Activated CD4-positive, alpha-beta T cell treated with anti-CD3 and anti-CD28 coated beads, Interleukin-2, amount 50 U/mL, for 16 hours (primary cell): ENCODE data around the gene MAP3K20.
"Not testable (repeated sequence)": the region's sequence is repeated elsewhere in the genome, so short reads cannot be mapped to it uniquely, and the experiment has no call there.

ENCODE experiments used
- DNase-seq: peaks from one replicate; pipeline ENCODE4 v3.0.0-alpha.2; 2020

MAP3K20 gene

DNA sequence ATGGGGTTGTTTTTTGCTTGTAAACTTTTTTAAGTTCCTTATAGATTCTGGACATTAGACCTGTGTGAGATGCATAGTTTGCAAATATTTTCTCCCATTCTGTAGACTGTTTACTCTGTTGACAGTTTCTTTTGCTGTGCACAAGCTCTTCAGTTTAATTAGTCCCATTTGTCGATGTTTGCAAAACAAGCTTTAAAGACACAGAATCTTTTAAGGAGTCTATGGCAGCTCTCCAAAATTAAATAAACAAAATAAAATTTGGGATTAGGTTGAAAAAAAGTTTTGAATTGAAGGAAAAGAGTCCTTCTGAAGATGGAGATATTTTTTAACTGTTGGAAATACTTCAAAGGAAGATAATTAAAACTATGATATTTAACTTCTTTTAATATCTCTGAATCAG is 88.8 kb downstream of the MAP3K20 start:
- DNase-seq, result no peak

DNA sequence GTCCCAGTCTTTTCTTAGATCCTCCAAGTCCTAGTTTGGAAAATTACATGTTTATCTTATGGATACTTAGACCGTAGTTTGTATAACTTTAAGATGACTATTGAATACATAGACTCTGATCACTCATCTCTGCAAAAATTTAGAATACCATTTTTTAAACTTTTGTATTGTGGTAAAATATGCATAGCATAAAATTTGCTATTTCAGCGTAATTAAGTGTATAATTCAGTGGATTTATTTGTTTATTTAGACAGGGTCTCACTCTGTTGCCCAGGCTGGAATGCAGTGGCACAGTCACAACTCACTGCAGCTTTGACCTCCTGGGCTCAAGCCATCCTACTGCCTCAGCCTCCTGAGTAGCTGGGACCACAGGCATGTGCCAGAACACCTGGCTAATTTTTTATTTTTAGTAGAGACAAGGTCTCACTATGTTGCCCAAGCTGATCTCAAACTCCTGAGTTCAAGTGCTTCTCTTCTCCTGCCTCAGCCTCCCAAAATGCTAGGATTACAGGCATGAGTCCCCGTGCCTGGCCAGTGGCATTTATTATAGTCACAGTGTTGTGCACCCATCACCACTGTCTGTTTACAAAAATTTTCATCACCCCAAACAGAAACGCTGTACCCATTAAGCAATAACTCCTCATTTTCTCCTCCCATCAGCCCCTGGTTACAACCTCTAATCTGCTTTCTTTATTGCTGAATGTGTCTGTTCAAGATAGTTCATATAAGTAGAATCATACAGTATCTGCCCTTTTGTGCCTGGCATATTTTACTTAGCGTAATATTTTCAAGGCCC is 90.0 kb downstream of the MAP3K20 start:
- DNase-seq, result no peak

DNA sequence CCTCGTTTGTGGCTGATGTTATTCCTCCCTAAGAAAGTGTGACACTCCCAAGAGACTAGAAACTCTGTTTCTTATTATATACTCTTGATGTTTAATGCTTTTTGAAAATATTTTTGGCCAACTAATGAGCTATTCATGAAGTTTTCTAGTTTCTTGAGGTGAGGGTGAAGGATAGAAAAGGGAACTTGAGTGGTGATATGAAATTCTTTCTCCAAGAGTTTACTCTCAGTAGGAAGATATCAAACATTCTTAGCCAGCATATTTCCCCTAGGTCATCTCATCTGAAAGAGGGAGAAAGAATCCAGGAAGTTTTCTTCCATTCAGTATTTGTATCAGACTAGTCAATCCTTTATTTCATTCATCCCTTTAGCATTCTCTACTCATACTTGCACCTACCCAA is 95.7 kb downstream of the MAP3K20 start:
- no peak for DNase-seq

DNA sequence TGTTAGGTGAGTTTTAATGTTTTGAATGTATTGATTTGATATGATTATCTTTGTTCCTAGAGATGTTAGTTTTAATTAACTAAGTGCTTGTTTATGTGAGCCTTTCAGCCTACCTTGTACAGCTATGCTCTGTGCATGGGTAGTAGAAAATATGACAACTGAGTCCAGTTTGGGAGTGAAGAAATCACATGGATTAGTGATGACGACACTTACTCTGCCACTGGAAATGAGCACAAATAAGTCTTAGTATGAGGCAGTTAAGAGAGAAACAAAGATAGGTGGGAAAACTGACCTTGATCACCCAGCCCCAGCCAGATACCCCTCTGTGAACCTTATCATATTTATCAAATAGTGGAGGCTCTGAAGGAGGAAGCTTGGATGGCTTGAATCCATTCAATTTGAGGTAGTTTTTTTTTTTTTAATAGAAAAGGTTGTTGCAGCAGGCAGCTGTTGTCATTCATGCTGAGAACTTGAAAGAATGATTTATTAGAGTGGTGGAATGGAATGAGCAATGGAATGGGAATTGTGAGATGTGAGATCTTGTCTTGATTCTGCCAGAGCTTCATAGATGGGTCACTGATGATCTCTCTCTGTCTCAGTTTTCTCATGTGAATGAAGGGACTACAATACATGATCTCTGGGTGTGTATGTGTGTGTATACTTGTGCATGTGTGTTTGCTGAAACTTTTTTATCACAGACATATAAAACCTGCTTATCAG is 96.4 kb downstream of the MAP3K20 start:
- no peak for DNase-seq

DNA sequence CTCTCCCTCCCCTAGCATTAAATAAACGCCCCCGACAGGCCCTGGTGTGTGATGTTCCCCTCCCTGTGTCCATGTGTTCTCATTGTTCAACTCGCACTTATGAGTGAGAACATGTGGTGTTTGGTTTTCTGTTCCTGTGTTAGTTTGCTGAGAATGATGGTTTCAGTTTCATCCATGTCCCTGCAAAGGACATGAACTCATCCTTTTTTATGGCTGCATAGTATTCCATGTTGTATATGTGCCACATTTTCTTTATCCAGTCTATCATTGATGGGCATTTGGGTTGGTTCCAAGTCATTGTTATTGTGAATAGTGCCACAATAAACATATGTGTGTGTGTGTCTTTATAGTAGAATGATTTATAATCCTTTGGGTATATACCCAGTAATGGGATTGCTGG is 98.7 kb downstream of the MAP3K20 start:
- DNase-seq, result not testable (repeated sequence)

DNA sequence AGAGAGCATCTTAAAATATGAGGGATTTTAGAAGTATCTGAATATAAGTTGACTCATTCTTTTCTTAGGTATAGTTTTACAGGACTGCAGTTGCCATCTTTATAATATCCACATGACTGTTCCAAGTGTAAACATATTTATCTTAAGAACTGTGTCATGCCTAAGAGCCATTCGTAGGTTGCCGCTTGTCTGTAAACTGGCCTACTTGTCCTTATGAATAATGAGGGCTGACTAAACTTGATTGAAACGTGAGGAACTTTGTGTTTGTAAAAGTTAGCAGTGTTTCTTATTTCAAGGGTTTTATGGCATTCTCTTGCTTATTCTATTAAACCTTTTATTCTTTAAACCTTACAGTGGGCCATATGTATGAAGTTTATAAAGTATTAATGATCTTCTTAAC is 99.6 kb downstream of the MAP3K20 start:
- no peak for DNase-seq

DNA sequence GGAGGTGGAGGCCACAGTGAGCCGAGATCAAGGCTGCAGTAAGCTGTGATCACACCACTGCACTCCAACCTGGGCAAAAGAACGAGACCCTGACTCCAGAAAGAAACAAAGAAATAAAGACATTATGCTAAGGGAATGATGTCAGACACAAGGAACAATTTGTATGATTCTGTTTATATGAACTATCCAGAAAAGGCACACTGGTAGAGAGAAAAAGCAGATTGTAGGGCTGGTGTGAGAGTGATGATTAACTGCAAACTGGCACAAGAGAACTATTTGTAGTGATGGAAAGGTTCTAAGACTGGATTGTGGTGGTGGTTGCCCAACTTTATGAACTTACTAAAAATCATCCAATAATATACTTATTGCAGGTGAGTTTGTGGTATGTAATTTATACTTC is 106.3 kb downstream of the MAP3K20 start:
- DNase-seq, result no peak

DNA sequence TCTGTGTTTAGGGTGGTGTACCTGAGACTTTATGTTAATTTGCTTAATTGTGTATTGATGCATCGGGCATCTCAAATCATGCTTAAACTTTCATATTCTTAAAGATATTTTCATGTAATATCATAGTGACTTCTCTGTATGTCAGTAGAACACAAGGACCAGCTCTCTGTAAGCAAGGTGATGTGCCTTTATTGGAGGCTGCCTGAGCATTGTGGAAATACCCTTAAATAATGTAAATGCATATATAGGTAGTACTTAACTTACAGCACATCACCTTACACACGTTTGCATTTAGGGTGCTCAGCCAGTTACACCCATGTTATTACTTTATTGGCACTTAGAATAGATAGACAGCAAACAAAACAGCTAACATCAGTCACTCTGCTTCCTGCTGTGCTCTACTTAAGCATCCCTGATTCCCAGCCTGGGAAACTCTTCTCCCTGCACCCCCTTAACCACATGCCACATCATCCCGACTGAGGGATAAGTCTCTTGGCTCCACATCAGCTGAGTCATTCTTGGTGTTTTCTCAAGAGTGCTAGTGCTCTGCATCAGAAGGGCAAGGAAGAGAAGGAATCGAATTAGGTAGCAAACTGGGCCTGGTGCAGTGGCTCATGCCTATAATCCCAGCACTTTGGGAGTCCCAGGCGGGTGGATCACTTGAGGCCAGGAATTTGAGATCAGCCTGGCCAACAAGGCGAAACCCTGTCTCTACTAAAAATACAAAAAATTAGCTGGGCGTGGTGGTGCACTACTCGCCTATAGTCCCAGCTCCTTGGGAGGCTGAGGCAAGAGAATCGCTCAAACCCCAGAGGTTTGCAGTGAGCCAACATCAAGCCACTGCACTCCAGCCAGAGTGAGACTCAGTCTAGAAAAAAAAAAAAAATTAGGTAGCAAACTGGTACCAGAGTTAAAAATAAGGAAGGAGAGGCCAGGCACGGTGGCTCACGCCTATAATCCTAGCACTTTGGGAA is 108.7 kb downstream of the MAP3K20 start:
- DNase-seq, result no peak

DNA sequence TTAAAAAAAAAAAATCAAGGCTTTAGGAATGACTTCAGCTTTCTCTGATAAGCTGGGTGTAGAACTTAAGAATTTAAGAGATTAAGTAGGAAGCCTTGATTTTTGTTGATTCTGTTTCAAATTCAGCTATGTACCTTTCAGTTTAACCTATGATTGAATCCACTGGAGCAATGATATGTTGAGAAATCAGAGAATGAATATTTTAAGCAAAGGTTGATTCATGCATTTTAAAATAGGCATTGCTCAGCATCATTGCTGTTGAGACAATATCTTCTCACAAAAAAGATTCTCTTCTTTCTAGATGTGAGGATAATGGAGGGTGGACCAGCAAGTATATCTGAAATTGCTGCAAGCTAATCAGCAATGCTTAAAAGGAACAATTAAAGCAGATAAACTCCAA is 109.8 kb downstream of the MAP3K20 start:
- no peak for DNase-seq

DNA sequence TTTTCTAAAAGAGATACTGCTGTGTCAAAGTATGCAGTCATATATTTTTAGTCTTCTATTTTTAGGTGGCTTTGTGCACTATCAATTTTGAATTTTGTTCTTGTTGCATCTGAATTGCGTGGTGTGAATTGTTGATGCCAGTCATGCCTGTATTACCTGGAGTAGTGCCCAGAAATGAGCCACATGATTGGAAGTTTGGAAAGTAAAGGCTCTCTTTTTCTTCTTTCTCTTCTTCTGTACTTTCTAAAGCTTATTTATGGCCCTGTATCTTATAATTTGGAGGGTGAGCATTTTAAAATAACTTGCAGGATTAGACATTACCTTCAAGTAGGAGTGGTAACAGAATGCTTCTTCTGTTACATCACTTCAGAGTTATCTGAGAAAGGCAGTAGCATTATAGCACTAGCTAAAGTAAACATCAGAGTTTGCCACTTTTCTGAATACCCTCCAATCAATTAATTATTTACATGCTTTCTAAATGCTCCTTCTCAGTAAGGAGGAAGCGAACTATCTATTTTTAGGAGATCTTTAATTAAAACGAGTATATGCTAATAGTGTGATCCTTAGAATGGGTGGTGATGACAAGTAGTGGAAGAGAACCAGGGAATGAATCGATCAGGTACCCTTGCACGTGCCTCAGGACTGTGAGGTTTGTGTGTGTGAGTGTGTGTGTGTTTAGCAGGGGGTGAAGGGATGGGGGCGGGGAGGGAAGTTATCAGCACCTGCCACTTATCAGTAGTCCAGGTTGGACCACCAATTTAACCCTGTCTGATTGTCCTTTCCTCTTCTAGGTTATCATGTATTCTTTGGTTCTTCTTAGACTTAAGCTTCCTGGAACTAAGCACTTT is 112.5 kb downstream of the MAP3K20 start:
- no peak for DNase-seq

DNA sequence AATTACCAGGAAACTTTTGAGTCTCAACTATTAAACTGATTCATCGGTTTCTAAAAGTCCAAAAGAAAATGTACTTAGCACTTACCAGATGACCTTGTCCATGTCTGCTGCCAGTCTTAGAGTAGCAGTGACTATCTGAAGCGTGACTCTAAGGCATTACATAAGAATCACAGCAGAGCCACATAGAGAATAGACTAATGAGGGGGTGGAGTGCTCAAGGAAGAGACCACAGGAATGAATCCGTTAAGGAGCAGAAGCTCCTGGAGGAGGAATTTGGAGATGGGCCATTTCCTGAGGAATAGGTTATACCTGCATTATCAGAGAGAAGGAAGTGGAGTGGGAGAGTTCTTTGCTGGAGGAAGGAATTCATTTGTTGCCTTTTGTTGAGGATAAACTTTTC is 116.0 kb downstream of the MAP3K20 start:
- DNase-seq, result no peak

DNA sequence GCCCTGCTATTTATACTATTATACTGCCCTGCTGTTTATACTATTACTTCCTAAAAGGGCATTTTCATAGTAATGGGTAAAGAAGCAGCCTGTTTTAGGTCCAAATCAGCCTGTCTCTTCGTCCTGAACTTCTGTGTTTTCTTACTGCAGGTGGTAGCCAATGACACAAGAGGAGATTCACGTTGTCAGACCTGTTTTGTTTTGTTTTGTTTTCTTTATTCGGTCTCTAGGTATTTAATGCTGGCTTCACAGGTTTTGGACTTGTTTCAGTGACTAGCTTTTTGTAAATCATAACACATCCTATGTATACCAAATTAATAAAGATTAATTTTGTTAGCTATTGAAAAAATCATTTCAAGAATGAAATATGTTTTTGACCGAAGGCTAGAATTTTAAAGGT is 116.4 kb downstream of the MAP3K20 start:
- no peak for DNase-seq

DNA sequence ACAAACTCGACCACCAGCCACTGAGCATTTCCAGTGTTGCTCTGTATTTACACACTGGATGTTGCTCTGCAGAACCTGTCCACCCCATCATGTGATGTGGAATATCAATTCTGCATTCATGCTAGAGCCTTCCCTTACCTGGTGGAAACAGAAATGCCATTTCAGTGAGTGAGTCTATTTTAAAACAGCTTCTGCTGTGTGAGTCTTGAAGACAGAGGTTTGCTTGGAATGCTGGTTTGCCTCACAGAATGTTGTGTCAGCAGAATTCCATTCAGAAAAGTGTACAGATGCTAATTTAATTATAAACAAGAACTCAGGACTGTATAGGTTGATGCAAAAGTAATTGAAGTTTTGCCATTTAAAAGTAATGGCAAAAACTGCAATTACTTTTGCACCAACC is 118.3 kb downstream of the MAP3K20 start:
- DNase-seq, result no peak

DNA sequence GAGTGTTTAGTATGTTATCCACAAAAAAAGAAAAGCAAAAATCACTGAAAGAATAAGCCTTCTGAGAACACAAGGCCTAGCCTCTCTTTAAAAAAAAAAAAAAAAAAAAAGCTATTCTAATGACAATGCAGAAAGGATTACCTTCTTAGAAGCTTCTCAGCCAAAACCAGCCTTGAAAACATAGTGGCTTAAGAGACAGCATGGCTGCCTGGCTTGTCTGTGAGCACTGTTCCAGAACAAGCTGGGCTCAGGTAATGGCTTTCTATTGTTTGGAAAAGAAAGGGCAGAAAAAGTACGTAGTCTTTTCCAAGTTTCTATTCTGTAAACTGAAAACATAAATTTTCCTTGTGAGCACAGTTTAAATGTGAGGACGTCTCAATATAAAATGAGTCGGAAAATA is 119.5 kb downstream of the MAP3K20 start:
- no peak for DNase-seq

DNA sequence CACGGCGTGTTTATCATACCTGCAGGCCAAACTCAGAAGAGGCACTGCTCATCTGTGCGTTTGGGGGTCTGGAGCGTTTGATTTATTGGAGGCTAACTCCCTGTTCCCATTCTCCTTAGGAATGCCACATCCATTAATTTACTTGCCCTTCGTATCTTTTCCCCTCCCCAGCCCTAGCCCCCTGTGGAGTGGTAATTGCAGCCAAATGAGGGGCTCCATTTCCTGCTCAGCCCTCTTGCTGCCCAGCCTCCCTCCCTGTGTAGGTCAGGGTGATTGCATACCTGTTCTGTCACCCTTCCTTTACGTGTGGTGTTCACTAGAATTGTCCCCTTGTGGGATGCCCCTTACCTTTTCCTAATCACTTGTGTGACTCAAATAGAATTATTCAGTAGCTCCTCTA is 120.4 kb downstream of the MAP3K20 start:
- no peak for DNase-seq

DNA sequence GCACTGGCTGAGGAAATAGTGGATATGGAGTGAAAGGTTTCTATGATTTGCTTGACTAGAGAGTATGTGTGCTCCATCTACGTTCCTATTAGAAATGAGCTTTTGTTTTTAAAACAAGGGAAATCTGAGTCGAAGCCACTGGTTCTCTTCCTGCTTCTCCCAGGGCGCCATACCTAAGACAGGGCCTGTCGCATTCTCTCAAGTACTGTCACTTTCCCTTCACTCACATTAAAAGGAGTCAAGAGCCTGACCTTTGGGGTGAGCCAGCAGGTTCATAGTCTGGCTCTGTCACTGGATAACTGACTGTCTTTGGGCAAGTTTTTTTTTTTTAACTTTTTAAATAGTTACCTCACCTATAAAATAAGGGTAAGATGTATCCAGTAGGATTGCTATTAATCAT is 121.0 kb downstream of the MAP3K20 start:
- DNase-seq, result no peak

DNA sequence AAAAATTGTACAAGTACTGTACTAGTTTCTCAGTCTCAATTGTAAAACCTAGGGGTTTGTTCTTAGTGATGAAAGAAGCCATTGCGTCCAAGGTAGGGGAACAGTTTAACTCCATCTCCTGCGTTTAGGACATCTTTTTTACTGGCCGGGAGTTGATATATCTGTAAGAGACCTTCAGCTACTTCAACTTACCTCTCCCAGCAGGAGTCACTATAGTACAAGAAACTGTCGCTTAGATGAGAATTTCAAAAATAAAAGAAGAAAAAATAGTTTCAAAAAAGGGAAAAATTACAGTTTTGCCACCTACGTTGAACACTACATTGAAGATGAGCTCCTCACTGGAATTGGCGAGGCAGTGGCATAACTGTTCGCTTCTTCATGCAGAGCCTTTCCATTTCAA is 122.7 kb downstream of the MAP3K20 start:
- DNase-seq, result no peak

DNA sequence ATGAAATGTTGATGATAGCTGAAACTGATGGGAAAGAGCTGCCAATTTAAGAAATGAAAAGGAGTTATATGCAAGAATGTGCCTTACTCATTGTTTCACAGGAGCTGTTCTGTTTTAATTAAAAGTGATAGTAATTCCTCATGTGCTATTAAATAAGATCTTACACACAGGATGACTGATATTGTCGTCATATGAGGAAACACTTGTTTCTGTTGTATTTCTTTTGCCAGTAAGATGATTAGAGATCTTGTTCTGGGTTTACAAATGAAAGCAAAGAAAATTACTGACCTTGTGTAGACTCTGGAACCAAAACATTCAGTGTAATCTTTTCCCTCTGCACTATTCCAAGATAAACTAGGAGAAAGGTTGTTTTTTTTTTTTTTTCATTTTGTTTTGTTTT is 123.6 kb downstream of the MAP3K20 start:
- DNase-seq, result no peak

DNA sequence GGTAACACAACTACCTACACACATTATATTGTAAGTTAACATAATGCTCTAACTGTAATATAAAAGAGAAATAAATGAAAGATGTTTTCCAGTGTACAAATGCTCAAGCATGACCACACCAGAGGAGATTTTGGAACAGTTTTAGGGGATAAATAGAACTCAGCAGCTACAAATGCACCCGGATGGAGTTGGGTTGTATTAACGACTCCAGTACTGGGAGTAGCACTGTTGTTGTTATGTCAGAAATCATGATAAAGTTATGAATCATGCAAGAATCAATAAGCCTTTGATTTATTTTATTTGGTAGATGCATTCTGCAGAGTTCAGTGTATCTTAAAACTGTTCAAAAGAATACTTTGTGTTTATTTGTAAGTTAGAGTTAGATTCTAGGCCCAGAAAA is 126.9 kb downstream of the MAP3K20 start:
- DNase-seq, result no peak

DNA sequence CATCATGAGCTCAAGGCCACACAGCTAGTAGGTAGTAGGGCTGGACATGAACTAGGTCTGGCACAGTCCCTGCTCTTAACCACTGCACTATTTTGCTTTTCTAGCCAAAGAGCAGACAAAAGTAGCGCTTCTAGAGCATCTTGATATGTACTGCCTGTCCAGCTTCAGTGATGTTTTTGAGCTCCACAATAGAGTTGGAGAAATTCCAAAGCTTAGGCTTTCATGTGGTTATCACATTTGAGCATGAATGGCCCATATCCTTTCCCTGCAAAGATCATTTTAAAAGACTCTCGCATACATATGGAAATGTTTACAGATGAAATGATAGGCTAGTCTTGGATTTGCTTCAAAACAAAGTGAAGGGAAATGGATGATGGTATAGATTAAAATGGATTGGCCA is 128.7 kb downstream of the MAP3K20 start:
- DNase-seq, result no peak

DNA sequence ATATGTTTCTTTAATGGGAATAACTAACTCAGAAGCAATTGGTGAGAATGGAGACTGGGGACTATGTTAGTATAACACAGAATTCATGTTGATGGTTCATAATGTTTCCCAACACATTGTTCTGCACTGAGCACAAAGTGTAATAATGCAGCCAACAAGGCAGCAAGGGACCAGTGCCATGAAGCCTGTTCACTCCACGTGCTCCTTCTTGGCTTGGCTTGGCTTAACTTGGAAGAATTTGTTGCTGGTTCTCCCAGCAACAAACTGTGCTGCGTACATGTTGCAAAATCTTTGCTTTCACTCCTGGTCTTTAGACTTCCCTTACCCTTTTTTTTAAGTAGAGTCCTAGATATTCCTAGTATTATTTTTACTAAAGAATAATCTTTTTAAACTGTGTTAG is 129.7 kb downstream of the MAP3K20 start:
- no peak for DNase-seq

DNA sequence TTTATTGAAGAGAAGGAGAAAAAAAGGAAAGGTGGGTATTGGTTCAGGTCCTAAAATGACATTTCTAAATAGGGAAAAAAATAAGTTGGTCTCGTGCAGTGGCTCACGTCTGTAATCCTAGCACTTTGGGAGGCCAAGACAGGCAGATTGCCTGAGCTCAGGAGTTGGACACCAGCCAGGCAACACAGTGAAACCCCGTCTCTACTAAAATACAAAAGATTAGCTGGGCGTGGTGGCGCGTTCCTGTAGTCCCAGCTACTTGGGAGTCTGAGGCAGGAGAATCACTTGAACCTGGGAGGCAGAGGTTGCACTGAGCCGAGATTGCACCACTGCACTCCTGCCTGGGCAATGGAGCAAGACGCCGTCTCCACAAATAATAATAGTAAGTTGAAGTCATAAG is 131.5 kb downstream of the MAP3K20 start:
- DNase-seq, result not testable (repeated sequence)
